Body of pancreas (tissue), 4 donors: ENCODE data around the gene MEG3. TPM values are rescaled to one million over a fixed set of nuclear protein-coding genes. Genes with fewer than 3 reads are reported as not detected.

Source experiments
- ATAC-seq: fragments of 150-250 bp; one replicate; pipeline ENCODE4 v1.9.1; 2016
- DNase-seq, 4 donors: peaks; one replicate each; pipeline ENCODE4 v3.0.0-alpha.2; 2019
- H3K27ac ChIP-seq, 4 donors: fragments of 200-600 bp; sonication (generic); 1 replicate in 3 of 4; 2 replicates in 1 of 4; pipeline versions ENCODE4 v1.5.1 to v1.6.1; 2016 to 2019; ENCODE audit warnings: mild to moderate bottlenecking in 1 of 4, mixed read lengths in 1 of 4, moderate library complexity in 1 of 4
- H3K27me3 ChIP-seq, 2 donors: fragments of 200-600 bp; sonication (generic); one replicate each; pipeline ENCODE4 v1.6.0; 2016; ENCODE audit warnings: mild to moderate bottlenecking in 1 of 2
- H3K36me3 ChIP-seq, 2 donors: fragments of 200-600 bp; sonication (generic); replicated peaks in 1 of 2; 2 replicates each; pipeline ENCODE4 v1.5.1; 2016; ENCODE audit warnings: low read depth in 2 of 2; ENCODE audit not compliant: insufficient read depth in 1 of 2
- H3K4me1 ChIP-seq: fragments of 200-600 bp; sonication (generic); one replicate; pipeline ENCODE4 v1.6.0; 2016
- H3K4me3 ChIP-seq, 2 donors: fragments of 200-600 bp; sonication (generic); 1 replicate in 1 of 2; 2 replicates in 1 of 2; pipeline ENCODE4 v1.5.1; 2016 to 2019
- H3K9me3 ChIP-seq, 3 donors: fragments of 200-600 bp; sonication (generic); 1 replicate in 2 of 3; 2 replicates in 1 of 3; pipeline ENCODE4 v1.5.1; 2016
- CTCF ChIP-seq, 7 experiments: fragments of 450-650 bp in 4 of 7; fragments of 200-600 bp in 3 of 7; sonication (generic) in 3 of 7; IDR thresholded peaks; one replicate each; pipeline ENCODE4 v1.5.1; 2016 to 2019; ENCODE audit warnings: antibody characterized with exemption in 7 of 7
- POLR2A ChIP-seq, 3 donors: fragments of 450-650 bp; IDR thresholded peaks; one replicate each; pipeline ENCODE4 v1.6.1; 2016; ENCODE audit warnings: antibody characterized with exemption in 3 of 3, mild to moderate bottlenecking in 2 of 3
- WGBS, 2 donors: methylation state at CpG; one replicate each; pipeline ENCODE4 v1.1.5; 2017; 5-methylcytosine and 5-hydroxymethylcytosine counted together
- intact Hi-C: fragments of 100-400 bp; cut with DNase I; formaldehyde crosslinking; loops from one replicate; pipeline ENCODE4 v1.15.1; 2023
- total RNA-seq, 2 donors: library from RNA; depleted of rRNA; stranded (reverse); fragments of >200 nt; gene quantifications; one replicate each; pipeline ENCODE4 v1.1.0, GENCODE V29; 2016

Gene MEG3
- total RNA-seq, 2 donors from 2014 or later: 150 to 537 TPM

GRCh38 chr14:100903672-100904185, 77.8 kb downstream of the MEG3 start, which contains the start of gene RTL1:
TSS of gene RTL1 (minus strand) at chr14:100903722. CDS start at chr14:100884788, 18,934 bp downstream.
- H3K27ac ChIP-seq: no peak within 1 kb of the TSS
- no peaks in the 10 kb centered on the region for H3K9me3 ChIP-seq
- TF ChIP-seq POLR2A (IDR thresholded peaks at IDR 0.05) (no peak), CTCF (IDR thresholded peaks at IDR 0.05) (no peak)
- H3K27me3 ChIP-seq: no peaks in the 10 kb centered on the region
- 52 to 64% methylated on average over 12 of the region's 12 CpGs for whole genome bisulfite sequencing, 2 donors
- intact Hi-C loops: no loop called here
- peak in 1 of 4 donors; percentile 7 for DNase-seq
- H3K4me1 ChIP-seq: peaks cover 20% of the 10 kb centered on the region
- no peaks in the 10 kb centered on the region for H3K36me3 ChIP-seq
- no peak for ATAC-seq
- H3K4me3 ChIP-seq: no peak within 1 kb of the TSS

- intact Hi-C loops: no loop called here
- ATAC-seq (no peak), DNase-seq (peak in 1 of 4 donors; percentile 10)
- TF ChIP-seq POLR2A (IDR thresholded peaks at IDR 0.05) (no peak), CTCF (IDR thresholded peaks at IDR 0.05) (no peak)
- Histone ChIP-seq H3K36me3 (no peaks in the 10 kb centered on the region), H3K9me3 (no peaks in the 10 kb centered on the region), H3K4me3 (no peak overlapping the region), H3K27me3 (no peaks in the 10 kb centered on the region), H3K27ac (no peak overlapping the region), H3K4me1 (peaks cover 15% of the 10 kb centered on the region)
- WGBS, 2 donors: 41 to 63% methylated on average over 34 to 38 of the region's 45 CpGs
Measured at GRCh38 chr14:100904307-100905087, 78.6 kb downstream of the MEG3 start.

GRCh38 chr14:100905166-100905565, 79.2 kb downstream of the MEG3 start:
- peak in 1 of 4 donors; percentile 12 for DNase-seq
- Histone ChIP-seq H3K4me3 (no peak overlapping the region), H3K4me1 (peaks cover 8% of the 10 kb centered on the region), H3K36me3 (no peaks in the 10 kb centered on the region), H3K9me3 (no peaks in the 10 kb centered on the region), H3K27me3 (no peaks in the 10 kb centered on the region), H3K27ac (no peak overlapping the region)
- TF ChIP-seq CTCF (IDR thresholded peaks at IDR 0.05) (no peak), POLR2A (IDR thresholded peaks at IDR 0.05) (no peak)
- intact Hi-C loops: no loop called here
- no peak for ATAC-seq
- WGBS, 2 donors: 73 to 81% methylated on average over 12 of the region's 12 CpGs

DNA sequence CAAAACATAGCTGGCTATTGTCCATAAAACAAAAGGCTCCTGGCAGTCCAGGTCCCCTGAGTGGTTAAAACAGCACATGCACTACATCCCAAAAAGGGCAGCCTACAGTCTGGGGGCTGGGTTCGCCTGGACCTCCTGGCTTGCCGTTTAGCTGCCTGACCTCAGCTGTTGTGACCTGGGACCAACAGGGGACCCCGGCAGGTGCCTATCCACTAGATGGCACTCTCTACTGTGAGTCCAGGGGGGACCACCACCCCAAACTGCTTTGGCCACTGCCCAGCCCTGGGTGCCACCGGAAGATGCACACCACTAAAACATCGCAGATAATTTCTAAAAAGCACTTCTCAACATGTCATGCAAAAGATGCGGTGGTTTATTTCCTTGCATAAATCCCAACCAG, 80.5 kb downstream of the MEG3 start:
- intact Hi-C loops: no loop called here
- H3K4me1 ChIP-seq: no peaks in the 10 kb centered on the region
- TF ChIP-seq CTCF (IDR thresholded peaks at IDR 0.05) (peak in 1 of 7 experiments; percentile 14), POLR2A (IDR thresholded peaks at IDR 0.05) (no peak)
- WGBS, 2 donors: 66 to 72% methylated on average over 5 to 6 of the region's 6 CpGs
- no peak for ATAC-seq
- H3K27me3 ChIP-seq: no peaks in the 10 kb centered on the region
- H3K36me3 ChIP-seq: no peaks in the 10 kb centered on the region
- no peak overlapping the region for H3K4me3 ChIP-seq
- H3K27ac ChIP-seq: no peak overlapping the region
- H3K9me3 ChIP-seq: no peaks in the 10 kb centered on the region
- peak in 1 of 4 donors; percentile 8 for DNase-seq
